Measurements from ENCODE around the gene AHCTF1. TPM values are rescaled to one million over a fixed set of nuclear protein-coding genes. Genes with fewer than 3 reads are reported as not detected.
A peak's percentile ranks its signal among the peaks of the same experiment; 100 is the strongest.

The AHCTF1 gene
- total and polyA plus RNA-seq, 9 of the 15 experiments (the other 6 are each of a cell fraction or from before 2014, with no cell fraction given) = 9.4 to 102 (median 47.6) TPM

GRCh38 chr1:246791303-246791918, 140.3 kb downstream of the AHCTF1 start:
- BruUV-seq (replicated peaks) = no TSS peak
- FAIRE-seq (no peak), DNase-seq (ENCODE audit: extremely low read depth in 1 of 4, low spot score in 3 of 4) (no peak), ATAC-seq (0 out of 3 replicates have a peak, but pooled peaks have one; percentile 11)
- Histone ChIP-seq H3K36me3 (ENCODE audit: control insufficient read depth, insufficient read depth, low read length) (no peaks in the 10 kb centered on the region), H4K20me1 (replicated peaks; ENCODE audit: control insufficient read depth, insufficient read depth, low read length) (no peaks in the 10 kb centered on the region), H3K4me2 (ENCODE audit: insufficient read depth, low read length) (no peak overlapping the region), H2AFZ (ENCODE audit: low read depth, low read length) (no peak overlapping the region), H3K9me3 (replicated peaks; ENCODE audit: control insufficient read depth, insufficient read depth, low read depth, low read length) (no peaks in the 10 kb centered on the region), H3K4me1 (replicated peaks in 1 of 2; ENCODE audit: control insufficient read depth in 2 of 2, insufficient read depth in 2 of 2, low read length in 2 of 2) (peaks cover 5 to 40% of the 10 kb centered on the region in 2 experiments; a peak in 3 of 5 replicates), H3K27me3 (ENCODE audit: control insufficient read depth in 2 of 2, insufficient read depth in 2 of 2, low read length in 2 of 2) (peaks cover 5 to 63% of the 10 kb centered on the region in 2 experiments), H3K9ac (ENCODE audit: insufficient read depth in 1 of 2, low read depth in 2 of 2, low read length in 2 of 2) (0 out of 4 replicates have a peak overlapping the region, but pooled peaks of 1 of the 2 experiments have one; percentile 8), H3K9me1 (ENCODE audit: control insufficient read depth, insufficient read depth, low read length) (no peaks in the 10 kb centered on the region), H3K79me2 (ENCODE audit: control insufficient read depth, insufficient read depth, low read length) (no peaks in the 10 kb centered on the region), H3K27ac (ENCODE audit: extremely low read depth, low read depth, low read length) (no peak overlapping the region), H3K4me3 (no peak overlapping the region)
- in situ Hi-C loops (cut with MboI) = no loop called here
- ChIA-PET CTCF (ENCODE audit: low intra/inter-chr PET ratio) (no interaction called here), POLR2A (interaction anchor here (0.6 kb wide), 1 partner anchor 164 kb away, joined by 3 read pairs; no protein-coding TSS in a partner anchor)
- intact Hi-C loops (cut with micrococcal nuclease) = no loop called here
- TF ChIP-seq MCM2 (IDR thresholded peaks at IDR 0.05; ENCODE audit: low read depth) = no peak
- no peak for TF ChIP-seq TRIM24 (IDR thresholded peaks at IDR 0.05)
- TF ChIP-seq PATZ1 (CRISPR knock-in tag; IDR thresholded peaks at IDR 0.05; ENCODE audit: borderline replicate concordance) = no peak
- TF ChIP-seq ZNF696 (CRISPR knock-in tag; conservative IDR thresholded peaks at IDR 0.05) = no peak
- TF ChIP-seq GTF2B (IDR thresholded peaks at IDR 0.05; ENCODE audit: extremely low read depth, insufficient read length) = no peak
- no peak for TF ChIP-seq CTBP1 (IDR thresholded peaks at IDR 0.05; ENCODE audit: borderline replicate concordance)
- no peak for TF ChIP-seq MIER1 (IDR thresholded peaks at IDR 0.05; ENCODE audit: low read depth)
- TF ChIP-seq ZNF57 (CRISPR knock-in tag; IDR thresholded peaks at IDR 0.05) = no peak
- WGBS (ENCODE audit: insufficient coverage, low coverage, missing lambda C conversion rate) = 36% methylated on average over 16 of the region's 17 CpGs

Data from K562 (cell line).